Endothelial cell of umbilical vein (primary cell): Measurements from ENCODE around the gene EPS15. TPM values are rescaled to one million over a fixed set of nuclear protein-coding genes. Genes with fewer than 3 reads are reported as not detected.

ENCODE experiments used
- BruUV-seq: library from RNA; stranded (reverse); fragments of 400-500 nt; replicated peaks from 2 replicates; lab custom pipeline; 2021; lab: Mats Ljungman, UMichigan
- CTCF ChIA-PET: fragments of 300-600, 350-600 bp; sonication (Branson Sonifier 250); formaldehyde crosslinking; loops from one replicate; lab custom pipeline; 2021; ENCODE audit warnings: antibody characterized with exemption, inconsistent platforms; lab: Charles Lee
- POLR2A ChIA-PET: fragments of 300-600, 350-600 bp; sonication (Branson Sonifier 250); formaldehyde crosslinking; loops from one replicate; lab custom pipeline; 2021; ENCODE audit warnings: antibody characterized with exemption, inconsistent platforms; lab: Charles Lee
- DNase-seq: peaks from one replicate; pipeline ENCODE4 v3.0.0-alpha.2; 2011; ENCODE audit warnings: low read depth, low spot score
- FAIRE-seq: peaks from 2 replicates; lab custom pipeline; 2011; peaks lifted over from hg19 to GRCh38; lab: Jason Lieb, UNC
- H2AFZ ChIP-seq: 2 replicates; pipeline ENCODE4 v1.6.0; 2012; ENCODE audit warnings: low read depth, low read length, control low read depth, inconsistent platforms
- H3K27ac ChIP-seq: 2 replicates; pipeline ENCODE4 v1.5.1; 2011; ENCODE audit warnings: low read depth, mild to moderate bottlenecking, control low read depth, low read length, moderate library complexity; ENCODE audit not compliant: insufficient read depth
- H3K27me3 ChIP-seq, 2 experiments: 2 replicates each; pipeline versions ENCODE4 v1.6.0 to v1.6.1; 2011; ENCODE audit warnings: low read length in 2 of 2, mixed read lengths in 1 of 2; ENCODE audit not compliant: control insufficient read depth in 2 of 2, insufficient read depth in 2 of 2
- H3K36me3 ChIP-seq, 2 experiments: 2 replicates in 1 of 2; 3 replicates in 1 of 2; pipeline ENCODE4 v1.5.1; 2011; ENCODE audit warnings: low read length in 2 of 2, mild to moderate bottlenecking in 1 of 2, moderate library complexity in 1 of 2; ENCODE audit not compliant: control insufficient read depth in 2 of 2, insufficient read depth in 2 of 2; ENCODE audit errors: extremely low read depth in 1 of 2
- H3K4me1 ChIP-seq: 3 replicates; pipeline ENCODE4 v1.5.1; 2011; ENCODE audit warnings: mild to moderate bottlenecking, low read length; ENCODE audit not compliant: control insufficient read depth, insufficient read depth; ENCODE audit errors: extremely low read depth
- H3K4me2 ChIP-seq: 2 replicates; pipeline ENCODE4 v1.6.1; 2011; ENCODE audit warnings: low read length, control low read depth, mixed read lengths; ENCODE audit not compliant: insufficient read depth
- H3K4me3 ChIP-seq, 3 experiments: fragments of 200-600 bp in 1 of 3; sonication (generic), shearing (Covaris generic) in 1 of 3; replicated peaks in 1 of 3; 2 replicates each; pipeline ENCODE4 v1.5.1; 2011 to 2016; ENCODE audit warnings: control low read depth in 3 of 3, low read length in 3 of 3, mild to moderate bottlenecking in 2 of 3, inconsistent platforms in 1 of 3, low read depth in 1 of 3, moderate library complexity in 1 of 3; ENCODE audit not compliant: insufficient read depth in 1 of 3
- H3K79me2 ChIP-seq: 2 replicates; pipeline ENCODE4 v1.6.0; 2012; ENCODE audit warnings: low read length, inconsistent platforms; ENCODE audit not compliant: control insufficient read depth, insufficient read depth
- H3K9ac ChIP-seq: replicated peaks from 2 replicates; pipeline ENCODE3; 2011; ENCODE audit warnings: low read length, control low read depth; ENCODE audit not compliant: insufficient read depth; ENCODE audit errors: extremely low read depth
- H3K9me1 ChIP-seq: replicated peaks from 3 replicates; pipeline ENCODE4 v1.6.0; 2011; ENCODE audit warnings: mild to moderate bottlenecking, low read length; ENCODE audit not compliant: control insufficient read depth, insufficient read depth; ENCODE audit errors: extremely low read depth
- H3K9me3 ChIP-seq: replicated peaks from 2 replicates; pipeline ENCODE4 v1.5.1; 2012; ENCODE audit warnings: low read length, inconsistent platforms; ENCODE audit not compliant: control insufficient read depth, insufficient read depth
- H4K20me1 ChIP-seq: replicated peaks from 2 replicates; pipeline ENCODE3; 2011; ENCODE audit warnings: mild to moderate bottlenecking, low read length; ENCODE audit not compliant: control insufficient read depth, insufficient read depth; ENCODE audit errors: extremely low read depth
- CTCF ChIP-seq, 2 donors: IDR thresholded peaks; 1 replicate in 1 of 2; 2 replicates in 1 of 2; pipeline ENCODE4 v1.5.1; 2011; ENCODE audit warnings: low read length in 2 of 2, mild to moderate bottlenecking in 2 of 2, moderate library complexity in 2 of 2, control low read depth in 1 of 2, inconsistent platforms in 1 of 2, low read depth in 1 of 2; ENCODE audit not compliant: insufficient read depth in 1 of 2; ENCODE audit errors: extremely low read depth in 1 of 2
- EZH2 ChIP-seq: IDR thresholded peaks from 2 replicates; pipeline ENCODE4 v1.6.1; 2012; ENCODE audit warnings: borderline replicate concordance, low read depth, mild to moderate bottlenecking, moderate library complexity, low read length, inconsistent platforms; ENCODE audit not compliant: severe bottlenecking
- GATA2 ChIP-seq: IDR thresholded peaks from 2 replicates; pipeline ENCODE4 v1.7.0; 2011; ENCODE audit warnings: low read depth, mild to moderate bottlenecking, moderate library complexity, mixed read lengths, low read length; ENCODE audit not compliant: insufficient read length, insufficient read depth
- JUN ChIP-seq: IDR thresholded peaks from 2 replicates; pipeline ENCODE4 v1.6.1; 2011; ENCODE audit warnings: borderline replicate concordance, low read depth; ENCODE audit not compliant: insufficient read length, insufficient read depth
- MAX ChIP-seq: IDR thresholded peaks from 2 replicates; pipeline ENCODE4 v1.6.1; 2011; ENCODE audit not compliant: insufficient read depth, insufficient read length
- MYC ChIP-seq: IDR thresholded peaks from one replicate; pipeline ENCODE4 v1.6.1; 2011; ENCODE audit warnings: mild to moderate bottlenecking, low read depth, low read length
- POLR2AphosphoS5 ChIP-seq: IDR thresholded peaks from 2 replicates; pipeline ENCODE4 v1.6.1; 2012; ENCODE audit warnings: low read depth, mild to moderate bottlenecking, control low read depth, low read length, moderate library complexity; ENCODE audit not compliant: insufficient read depth
- dilution Hi-C: fragments of 300-500 bp; cut with MboI; formaldehyde crosslinking; loops from one replicate; pipeline ENCODE4 v1.15.0; 2019; ENCODE audit warnings: low sequenced_read_pairs; ENCODE audit not compliant: extremely low pct_ligation_motif_present
- intact Hi-C: fragments of 100-400 bp; cut with micrococcal nuclease; formaldehyde crosslinking; loops from one replicate; pipeline ENCODE4 v1.10.0; 2022
- polyA plus RNA-seq, 4 experiments: library from polyadenylated mRNA; depleted of rRNA in 3 of 4; stranded (reverse) in 3 of 4; unstranded in 1 of 4; fragments of >200 nt; gene quantifications; 2 replicates each; pipeline versions ENCODE4 v1.2.1 to v1.2.3, GENCODE V29; 2011 to 2012; ENCODE audit warnings: missing spikeins in 1 of 4
- total RNA-seq: library from RNA; stranded (reverse); gene quantifications from 2 replicates; pipeline ENCODE4 v1.2.3, GENCODE V29; 2021

Gene EPS15
- total and polyA plus RNA-seq, 2 donors (not counting 3 experiments of a cell fraction or from before 2014, with no cell fraction given): 15.4 to 44.8 TPM

GRCh38 chr1:51523931-51524330 is 4.9 kb upstream of the EPS15 start:
- H3K4me1 ChIP-seq: peaks cover 9% of the 10 kb centered on the region
- H4K20me1 ChIP-seq: no peaks in the 10 kb centered on the region
- TF ChIP-seq MAX (no peak), GATA2 (no peak), MYC (no peak), EZH2 (no peak), JUN (no peak), CTCF (IDR thresholded peaks at IDR 0.05; ENCODE audit: extremely low read depth in 1 of 2, insufficient read depth in 1 of 2, low read depth in 1 of 2, low read length in 2 of 2) (no peak), POLR2AphosphoS5 (no peak)
- no peak overlapping the region for H3K27ac ChIP-seq
- H3K9me3 ChIP-seq: no peaks in the 10 kb centered on the region
- H2AFZ ChIP-seq: no peak overlapping the region
- FAIRE-seq (no peak), DNase-seq (no peak)
- no peaks in the 10 kb centered on the region for H3K36me3 ChIP-seq
- ChIA-PET POLR2A (no interaction called here), CTCF (interaction anchor here (1.0 to 3.7 kb wide), 2 partner anchors 11 to 245 kb away, joined by 3 to 21 read pairs; no protein-coding TSS in a partner anchor)
- no peak overlapping the region for H3K9ac ChIP-seq
- no peak overlapping the region for H3K4me3 ChIP-seq
- no TSS peak for BruUV-seq
- H3K27me3 ChIP-seq: no peaks in the 10 kb centered on the region
- intact Hi-C loops: no loop called here
- no peak overlapping the region for H3K4me2 ChIP-seq
- no peaks in the 10 kb centered on the region for H3K9me1 ChIP-seq
- H3K79me2 ChIP-seq: no peaks in the 10 kb centered on the region
- dilution Hi-C loops: no loop called here
